Vagina (tissue), 2 donors: Measurements from ENCODE around the gene KBTBD4. TPM values are rescaled to one million over a fixed set of nuclear protein-coding genes. Genes with fewer than 3 reads are reported as not detected.

ENCODE experiments used
- DNase-seq, 2 donors: peaks; one replicate each; pipeline ENCODE4 v3.0.0-alpha.2; 2017; ENCODE audit errors: extremely low spot score in 2 of 2
- H3K27ac ChIP-seq: fragments of 200-600 bp; sonication (generic); one replicate; pipeline ENCODE4 v1.5.1; 2019
- H3K27me3 ChIP-seq: fragments of 200-600 bp; sonication (generic); one replicate; pipeline ENCODE4 v1.5.1; 2019
- H3K36me3 ChIP-seq, 2 donors: fragments of 200-600 bp; sonication (generic); one replicate each; pipeline ENCODE4 v1.5.1; 2017 to 2019
- H3K4me1 ChIP-seq: fragments of 200-600 bp; sonication (generic); one replicate; pipeline ENCODE4 v1.5.1; 2019
- H3K4me3 ChIP-seq, 2 donors: fragments of 200-600 bp; sonication (generic); 1 replicate in 1 of 2; 2 replicates in 1 of 2; pipeline ENCODE4 v1.5.1; 2016 to 2019
- H3K9me3 ChIP-seq: fragments of 200-600 bp; sonication (generic); one replicate; pipeline ENCODE4 v1.5.1; 2019
- POLR2A ChIP-seq, 2 donors: fragments of 450-650 bp; IDR thresholded peaks; one replicate each; pipeline ENCODE4 v1.6.1; 2017; ENCODE audit warnings: antibody characterized with exemption in 2 of 2, mild to moderate bottlenecking in 2 of 2, moderate library complexity in 2 of 2
- POLR2AphosphoS5 ChIP-seq, 2 donors: sonication (generic); formaldehyde crosslinking; IDR thresholded peaks; one replicate each; pipeline ENCODE4 v1.9.0; 2017; ENCODE audit warnings: antibody characterized with exemption in 2 of 2, mild to moderate bottlenecking in 2 of 2, low read depth in 1 of 2; ENCODE audit not compliant: insufficient read depth in 1 of 2
- intact Hi-C: fragments of 100-400 bp; cut with DNase I; formaldehyde crosslinking; loops from one replicate; pipeline ENCODE4 v1.15.1; 2023
- total RNA-seq: library from RNA; depleted of rRNA; stranded (reverse); fragments of >200 nt; gene quantifications from one replicate; pipeline ENCODE4 v1.2.3, GENCODE V29; 2016
- TF ChIP-seq, protein P1 (sequence below), 3 experiments: fragments of 450-650 bp in 2 of 3; fragments of 200-600 bp in 1 of 3; sonication (generic) in 1 of 3; IDR thresholded peaks; one replicate each; pipeline ENCODE4 v1.5.1; 2017 to 2019; ENCODE audit warnings: antibody characterized with exemption in 3 of 3, mild to moderate bottlenecking in 2 of 3, moderate library complexity in 2 of 3

Gene KBTBD4
- total RNA-seq, 1 donor from 2014 or later: 14.7 TPM

DNA sequence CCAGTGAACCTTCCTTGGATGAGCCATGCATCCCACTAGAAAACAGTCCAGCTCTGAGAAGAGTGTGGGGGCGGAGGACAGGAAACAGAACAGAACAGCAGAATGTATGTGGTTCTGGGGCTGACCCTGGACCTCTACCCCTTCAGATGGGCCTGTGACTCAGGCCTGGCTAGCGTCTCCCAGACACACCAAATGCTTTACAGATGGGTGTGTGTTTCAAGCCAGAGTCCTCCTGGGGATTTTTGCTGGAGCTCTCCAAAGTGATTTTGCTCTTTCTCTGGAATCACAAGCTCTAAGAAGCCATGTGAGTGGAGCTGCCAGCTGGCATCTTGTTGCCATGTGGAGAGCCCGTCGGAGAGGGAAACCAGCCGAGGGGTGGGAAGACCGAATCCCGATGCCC lies 28.6 kb upstream of the KBTBD4 start:
- TF ChIP-seq POLR2A (IDR thresholded peaks at IDR 0.05) (no peak), POLR2AphosphoS5 (IDR thresholded peaks at IDR 0.05; ENCODE audit: insufficient read depth in 1 of 2, low read depth in 1 of 2) (no peak)
- TF ChIP-seq, protein P1, sequence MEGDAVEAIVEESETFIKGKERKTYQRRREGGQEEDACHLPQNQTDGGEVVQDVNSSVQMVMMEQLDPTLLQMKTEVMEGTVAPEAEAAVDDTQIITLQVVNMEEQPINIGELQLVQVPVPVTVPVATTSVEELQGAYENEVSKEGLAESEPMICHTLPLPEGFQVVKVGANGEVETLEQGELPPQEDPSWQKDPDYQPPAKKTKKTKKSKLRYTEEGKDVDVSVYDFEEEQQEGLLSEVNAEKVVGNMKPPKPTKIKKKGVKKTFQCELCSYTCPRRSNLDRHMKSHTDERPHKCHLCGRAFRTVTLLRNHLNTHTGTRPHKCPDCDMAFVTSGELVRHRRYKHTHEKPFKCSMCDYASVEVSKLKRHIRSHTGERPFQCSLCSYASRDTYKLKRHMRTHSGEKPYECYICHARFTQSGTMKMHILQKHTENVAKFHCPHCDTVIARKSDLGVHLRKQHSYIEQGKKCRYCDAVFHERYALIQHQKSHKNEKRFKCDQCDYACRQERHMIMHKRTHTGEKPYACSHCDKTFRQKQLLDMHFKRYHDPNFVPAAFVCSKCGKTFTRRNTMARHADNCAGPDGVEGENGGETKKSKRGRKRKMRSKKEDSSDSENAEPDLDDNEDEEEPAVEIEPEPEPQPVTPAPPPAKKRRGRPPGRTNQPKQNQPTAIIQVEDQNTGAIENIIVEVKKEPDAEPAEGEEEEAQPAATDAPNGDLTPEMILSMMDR (IDR thresholded peaks at IDR 0.05): no peak
- Histone ChIP-seq H3K27me3 (no peaks in the 10 kb centered on the region), H3K27ac (no peak overlapping the region), H3K9me3 (no peaks in the 10 kb centered on the region), H3K36me3 (peaks cover 0 to 11% of the 10 kb centered on the region in 2 donors), H3K4me3 (no peak overlapping the region), H3K4me1 (peaks cover 15% of the 10 kb centered on the region)
- no peak for DNase-seq
- intact Hi-C loops: no loop called here

DNA sequence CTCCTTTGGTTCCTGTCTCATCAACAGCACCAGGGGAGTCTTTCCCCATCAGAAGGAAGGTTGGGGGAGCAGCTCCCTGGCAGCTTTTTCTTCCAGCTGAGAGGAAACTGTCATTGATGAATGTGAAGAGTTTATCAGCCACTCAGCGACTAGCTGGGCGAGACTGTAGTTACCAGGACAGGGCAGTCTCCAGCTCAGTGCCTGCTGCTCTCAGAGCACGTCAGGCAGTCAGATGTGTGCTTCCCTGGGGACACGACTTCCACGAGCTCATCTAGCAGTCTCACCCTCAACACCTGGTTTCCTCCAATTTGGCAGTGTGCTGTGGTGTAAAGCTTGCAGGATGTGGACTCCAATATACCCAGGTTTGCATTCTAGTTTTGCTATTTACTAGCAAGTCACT lies 28.0 kb upstream of the KBTBD4 start:
- H3K36me3 ChIP-seq: peaks cover 0 to 11% of the 10 kb centered on the region in 2 donors
- peaks cover 15% of the 10 kb centered on the region for H3K4me1 ChIP-seq
- intact Hi-C loops: no loop called here
- no peak for DNase-seq
- H3K4me3 ChIP-seq: no peak overlapping the region
- H3K9me3 ChIP-seq: no peaks in the 10 kb centered on the region
- no peak overlapping the region for H3K27ac ChIP-seq
- no peaks in the 10 kb centered on the region for H3K27me3 ChIP-seq
- TF ChIP-seq POLR2AphosphoS5 (IDR thresholded peaks at IDR 0.05; ENCODE audit: insufficient read depth in 1 of 2, low read depth in 1 of 2) (no peak), POLR2A (IDR thresholded peaks at IDR 0.05) (no peak)
- TF ChIP-seq, protein P1 (IDR thresholded peaks at IDR 0.05): no peak

- Histone ChIP-seq H3K4me3 (no peak overlapping the region), H3K4me1 (peaks cover 15% of the 10 kb centered on the region), H3K36me3 (peaks cover 0 to 7% of the 10 kb centered on the region in 2 donors), H3K9me3 (no peaks in the 10 kb centered on the region), H3K27ac (no peak overlapping the region), H3K27me3 (no peaks in the 10 kb centered on the region)
- DNase-seq: no peak
- intact Hi-C loops: no loop called here
- no peak for TF ChIP-seq POLR2A (IDR thresholded peaks at IDR 0.05)
- TF ChIP-seq, protein P1 (IDR thresholded peaks at IDR 0.05): no peak
- TF ChIP-seq POLR2AphosphoS5 (IDR thresholded peaks at IDR 0.05; ENCODE audit: insufficient read depth in 1 of 2, low read depth in 1 of 2): no peak
Measured at GRCh38 chr11:47605921-47606320, 27.2 kb upstream of the KBTBD4 start.

- no peak overlapping the region for H3K27ac ChIP-seq
- TF ChIP-seq POLR2A (IDR thresholded peaks at IDR 0.05) (no peak), POLR2AphosphoS5 (IDR thresholded peaks at IDR 0.05; ENCODE audit: insufficient read depth in 1 of 2, low read depth in 1 of 2) (no peak)
- TF ChIP-seq, protein P1 (IDR thresholded peaks at IDR 0.05): no peak
- no peak for DNase-seq
- H3K36me3 ChIP-seq: no peaks in the 10 kb centered on the region
- H3K9me3 ChIP-seq: no peaks in the 10 kb centered on the region
- H3K27me3 ChIP-seq: no peaks in the 10 kb centered on the region
- H3K4me1 ChIP-seq: peaks cover 15% of the 10 kb centered on the region
- no peak overlapping the region for H3K4me3 ChIP-seq
- intact Hi-C loops: no loop called here
Measured at GRCh38 chr11:47603295-47603694, 24.5 kb upstream of the KBTBD4 start.

DNA sequence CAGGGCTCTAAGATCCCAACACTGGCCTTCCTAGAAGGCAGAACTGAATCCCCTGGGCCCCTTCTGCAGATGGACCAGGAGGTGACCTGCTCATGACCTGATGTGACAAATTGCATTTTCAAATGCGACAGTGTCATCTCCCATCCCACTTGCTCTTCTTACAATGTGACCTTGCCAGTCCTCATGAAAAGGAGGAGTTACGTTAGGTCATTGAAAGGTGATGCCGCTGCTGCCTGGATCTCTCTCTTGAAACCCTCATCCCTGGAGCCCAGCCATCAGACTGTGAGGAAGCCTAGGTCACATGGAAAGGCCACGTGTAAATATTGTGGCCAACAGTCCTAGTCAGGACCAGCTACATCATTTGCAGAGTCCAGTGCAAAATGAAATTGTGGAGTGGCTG lies 21.1 kb upstream of the KBTBD4 start:
- H3K27ac ChIP-seq: no peak overlapping the region
- no peaks in the 10 kb centered on the region for H3K27me3 ChIP-seq
- no peak overlapping the region for H3K4me3 ChIP-seq
- intact Hi-C loops: no loop called here
- no peaks in the 10 kb centered on the region for H3K4me1 ChIP-seq
- TF ChIP-seq POLR2A (IDR thresholded peaks at IDR 0.05) (no peak), POLR2AphosphoS5 (IDR thresholded peaks at IDR 0.05; ENCODE audit: insufficient read depth in 1 of 2, low read depth in 1 of 2) (no peak)
- TF ChIP-seq, protein P1 (IDR thresholded peaks at IDR 0.05): no peak
- no peaks in the 10 kb centered on the region for H3K9me3 ChIP-seq
- no peak for DNase-seq
- H3K36me3 ChIP-seq: no peaks in the 10 kb centered on the region
